GOT3 (cell line): ENCODE data around the gene TTC17.

Source experiments
- DNase-seq: peaks from one replicate; lab custom pipeline; 2025; ENCODE audit warnings: mixed read lengths; lab: John Stamatoyannopoulos, UW

Gene TTC17

DNA sequence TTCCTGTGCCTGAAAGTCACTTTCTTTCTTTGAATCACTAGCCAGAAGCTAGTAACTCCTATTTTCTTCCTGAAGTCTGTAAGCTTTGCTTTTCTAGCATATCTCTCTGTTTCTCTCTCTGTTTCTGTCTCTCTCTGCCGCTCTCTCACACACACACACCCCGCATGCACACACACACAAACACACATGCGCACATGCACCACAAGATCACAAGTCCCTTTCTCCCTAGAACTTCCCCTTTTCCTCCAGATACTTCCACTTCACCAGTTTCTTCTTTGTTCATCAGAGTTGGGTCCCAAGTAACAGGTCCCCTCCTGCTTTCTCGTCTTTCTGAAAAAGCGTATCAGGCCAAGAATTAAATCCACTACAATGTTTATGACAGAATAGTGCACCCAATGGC, 173.3 kb downstream of the TTC17 start:
- no peak for DNase-seq

DNA sequence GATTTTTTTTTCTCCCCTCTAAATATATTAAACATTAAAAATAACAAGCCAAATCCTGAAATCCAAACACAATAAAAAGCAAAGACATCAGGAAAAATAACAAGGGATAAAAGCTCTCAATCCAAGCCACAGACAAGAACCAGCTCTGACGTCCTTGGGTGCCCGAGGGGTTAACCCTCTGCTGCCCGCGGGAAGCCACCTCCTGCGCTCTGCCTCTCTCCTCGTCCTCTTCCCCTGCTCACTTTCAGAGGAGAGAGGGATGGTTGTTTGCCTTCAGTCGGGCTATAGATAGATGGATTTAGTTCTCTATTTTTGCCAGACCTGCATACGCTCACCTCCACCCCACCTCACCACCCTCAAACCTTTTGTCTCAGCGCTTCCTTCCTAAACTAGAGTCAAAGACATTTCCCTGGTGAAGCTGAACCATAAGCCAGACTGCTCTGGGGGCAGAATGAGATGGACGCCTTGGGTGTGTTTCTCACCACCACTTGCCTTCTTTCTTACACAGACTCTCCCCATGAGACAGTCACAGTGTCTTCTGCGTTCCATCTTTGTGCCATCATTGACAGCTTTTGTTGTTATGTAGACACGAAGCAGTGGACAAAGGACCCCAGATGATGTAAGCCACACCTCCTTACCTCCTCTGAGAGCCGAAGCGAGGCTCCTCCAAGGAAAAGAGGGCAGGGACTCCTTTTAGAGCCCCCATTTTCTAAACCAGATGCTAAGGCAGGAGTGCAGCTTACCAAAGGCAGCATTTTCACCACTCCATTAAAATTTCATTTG, 179.3 kb downstream of the TTC17 start:
- no peak for DNase-seq

DNA sequence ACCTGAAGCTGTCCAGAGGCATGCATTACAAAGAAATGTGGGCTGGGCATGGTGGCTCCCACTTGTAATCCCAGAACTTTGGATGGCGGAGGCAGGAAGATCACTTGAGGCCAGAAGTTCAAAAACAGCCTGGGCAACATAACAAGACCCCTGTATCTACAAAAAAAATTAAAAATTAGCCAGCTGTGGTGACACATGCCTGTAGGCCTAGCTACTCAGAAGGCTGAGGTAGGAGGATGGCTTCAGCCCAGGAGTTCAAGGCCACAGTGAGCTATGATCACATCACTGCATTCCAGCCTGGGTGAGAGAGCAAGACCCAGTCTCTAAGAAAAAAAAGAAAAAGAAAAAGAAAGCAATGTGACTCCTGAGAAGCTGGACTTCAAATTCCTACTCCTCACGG, 183.3 kb downstream of the TTC17 start:
- DNase-seq: no peak

DNA sequence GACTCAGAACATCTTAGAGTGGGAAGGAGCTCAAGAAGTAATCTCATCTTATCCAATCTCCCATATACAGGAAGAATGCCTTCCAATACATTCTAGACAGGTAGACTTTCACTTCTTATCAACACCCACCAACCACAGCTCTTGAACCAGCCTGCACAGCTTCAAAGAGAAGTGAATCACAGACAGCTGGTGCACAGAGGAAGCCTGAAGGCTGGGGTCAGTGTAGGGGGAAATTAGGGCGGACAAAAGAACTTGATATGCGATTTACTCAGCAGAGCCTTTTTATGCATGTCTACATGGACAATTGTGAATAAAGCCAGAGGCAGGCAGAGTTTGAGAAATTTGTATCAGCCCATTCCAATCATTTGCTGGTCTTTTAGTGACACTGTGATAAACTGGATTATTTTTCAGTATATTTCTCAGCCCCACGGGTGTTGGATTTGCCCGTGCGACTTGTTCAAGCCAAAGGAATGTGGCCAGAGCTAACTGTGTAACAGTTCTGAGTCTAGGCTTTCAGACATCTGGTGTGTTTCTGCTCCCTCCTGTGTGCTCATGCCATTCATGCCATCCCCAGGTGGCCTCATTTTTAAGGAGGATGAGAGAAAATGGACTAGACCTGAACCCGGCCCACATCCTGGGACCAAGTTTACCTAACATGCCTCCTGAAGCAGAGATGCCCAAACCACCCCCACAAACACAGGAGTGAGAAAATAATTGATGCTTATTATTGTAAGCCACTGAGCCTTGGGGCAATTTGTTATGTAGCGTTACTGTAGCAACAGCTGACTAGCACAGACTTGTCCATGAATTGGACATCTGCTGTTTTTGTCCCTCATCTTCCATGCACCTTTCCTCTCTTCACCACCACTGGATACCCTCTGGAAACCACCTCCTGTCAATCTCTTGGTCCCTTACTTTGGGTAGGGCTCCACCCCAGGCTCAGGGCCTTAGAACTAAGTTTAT, 184.3 kb downstream of the TTC17 start:
- DNase-seq: no peak
